K562 (cell line): Measurements from ENCODE around the gene OTUD1. TPM values are rescaled to one million over a fixed set of nuclear protein-coding genes. Genes with fewer than 3 reads are reported as not detected.

Source experiments
- GABPB1 ChIP-seq: sonication (generic); formaldehyde crosslinking; IDR thresholded peaks from 2 replicates; pipeline ENCODE4 v1.8.0; 2022; ENCODE audit warnings: mild to moderate bottlenecking, missing genetic modification reagents
- NR2F6 ChIP-seq: fragments of 450-650 bp; formaldehyde crosslinking; IDR thresholded peaks from 2 replicates; pipeline ENCODE4 v1.4.0; 2020; ENCODE audit warnings: mild to moderate bottlenecking
- SNRNP70 ChIP-seq: fragments of 200-400 bp; formaldehyde crosslinking; optimal IDR thresholded peaks from 2 replicates; pipeline ENCODE3; 2017; ENCODE audit warnings: low read depth, low read length
- polyA plus RNA-seq, 8 experiments: library from polyadenylated mRNA; depleted of rRNA in 4 of 8; stranded (reverse) in 5 of 8; unstranded in 3 of 8; fragments of >200 nt; fragmentation: Nextera tagmentation in 2 of 8; fragmentation: Illumina TruSeq in 1 of 8; extraction: Ambion mirVana in 2 of 8; extraction: Trizol in 1 of 8; gene quantifications; 2 replicates each; pipeline versions ENCODE4 v1.2.1 to v1.2.3, GENCODE V29; 2011 to 2014; ENCODE audit warnings: inconsistent platforms in 1 of 8, missing spikeins in 1 of 8
- total RNA-seq, 7 experiments: library from RNA; depleted of rRNA in 6 of 7; stranded (reverse); fragments of >200 nt in 6 of 7; fragmentation: Illumina TruSeq in 2 of 7; extraction: Trizol in 2 of 7; gene quantifications; 2 replicates each; pipeline versions ENCODE4 v1.2.1 to v1.2.3, GENCODE V29; 2011 to 2021; ENCODE audit warnings: low replicate concordance in 1 of 7
- TF ChIP-seq, protein P1 (sequence below): fragments of 450-650 bp; formaldehyde crosslinking; IDR thresholded peaks from 2 replicates; pipeline ENCODE4 v1.4.0; 2020; ENCODE audit warnings: mild to moderate bottlenecking, mixed read lengths
- TF ChIP-seq, protein P2 (sequence below): fragments of 450-650 bp; IDR thresholded peaks from 2 replicates; pipeline ENCODE4 v1.6.1; 2017; ENCODE audit warnings: antibody characterized with exemption, mild to moderate bottlenecking
- TF ChIP-seq, protein P3 (sequence below): fragments of 450-650 bp; IDR thresholded peaks from 2 replicates; pipeline ENCODE4 v1.6.1; 2016; ENCODE audit warnings: mild to moderate bottlenecking, moderate library complexity

The OTUD1 gene
- total and polyA plus RNA-seq, 9 of the 15 experiments (the other 6 are each of a cell fraction or from before 2014, with no cell fraction given), result 0.29 to 2.0 (median 0.49) TPM

DNA sequence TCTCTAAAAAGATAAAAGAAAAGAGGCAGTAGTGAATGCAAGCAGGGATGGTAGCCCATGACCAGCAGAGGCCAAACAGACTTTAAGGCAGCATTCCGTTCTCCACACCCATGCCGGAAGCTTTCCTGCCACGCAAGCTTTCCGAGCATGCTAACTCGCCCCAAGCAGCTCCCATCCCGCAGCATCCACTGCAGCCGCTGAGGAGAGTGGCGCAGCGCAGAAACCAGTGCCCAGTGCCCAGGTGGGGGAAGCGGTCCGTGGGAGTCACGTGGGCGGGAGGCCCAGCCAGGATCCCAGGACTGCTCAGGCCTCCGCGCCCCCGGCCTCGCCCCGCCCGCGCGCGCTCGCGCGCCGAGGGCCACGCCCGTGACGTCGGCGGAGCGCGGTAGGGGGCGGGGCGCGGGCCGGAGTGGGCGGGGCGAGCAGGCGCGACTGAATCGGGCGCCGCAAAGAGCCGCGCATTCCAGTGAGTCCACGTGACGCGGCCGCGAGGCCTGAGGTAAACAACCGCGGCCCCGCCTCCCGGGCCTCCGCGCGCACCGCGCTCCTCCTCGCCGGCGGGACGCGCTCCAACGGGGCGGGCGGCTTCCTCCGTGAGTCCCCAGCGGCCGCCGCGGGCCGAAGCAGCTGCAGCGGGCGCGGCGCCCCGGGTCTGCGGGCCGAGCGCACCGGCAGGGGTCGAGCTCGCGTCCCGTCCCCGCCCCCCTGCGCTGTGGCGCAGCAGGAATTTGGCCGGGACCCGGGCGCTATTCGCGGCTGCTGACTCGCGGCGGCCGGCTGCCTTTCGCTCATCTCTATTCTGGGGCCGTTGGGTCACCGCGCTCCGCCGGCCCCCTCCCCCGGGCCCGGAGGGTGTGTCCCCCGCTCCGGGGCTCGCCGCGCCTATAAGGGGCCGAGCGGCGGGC is at the start of gene OTUD1 (continued):
- TF ChIP-seq, protein P1, sequence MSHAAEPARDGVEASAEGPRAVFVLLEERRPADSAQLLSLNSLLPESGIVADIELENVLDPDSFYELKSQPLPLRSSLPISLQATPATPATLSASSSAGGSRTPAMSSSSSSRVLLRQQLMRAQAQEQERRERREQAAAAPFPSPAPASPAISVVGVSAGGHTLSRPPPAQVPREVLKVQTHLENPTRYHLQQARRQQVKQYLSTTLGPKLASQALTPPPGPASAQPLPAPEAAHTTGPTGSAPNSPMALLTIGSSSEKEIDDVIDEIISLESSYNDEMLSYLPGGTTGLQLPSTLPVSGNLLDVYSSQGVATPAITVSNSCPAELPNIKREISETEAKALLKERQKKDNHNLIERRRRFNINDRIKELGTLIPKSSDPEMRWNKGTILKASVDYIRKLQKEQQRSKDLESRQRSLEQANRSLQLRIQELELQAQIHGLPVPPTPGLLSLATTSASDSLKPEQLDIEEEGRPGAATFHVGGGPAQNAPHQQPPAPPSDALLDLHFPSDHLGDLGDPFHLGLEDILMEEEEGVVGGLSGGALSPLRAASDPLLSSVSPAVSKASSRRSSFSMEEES, result peak; percentile 86
- TF ChIP-seq, protein P2, sequence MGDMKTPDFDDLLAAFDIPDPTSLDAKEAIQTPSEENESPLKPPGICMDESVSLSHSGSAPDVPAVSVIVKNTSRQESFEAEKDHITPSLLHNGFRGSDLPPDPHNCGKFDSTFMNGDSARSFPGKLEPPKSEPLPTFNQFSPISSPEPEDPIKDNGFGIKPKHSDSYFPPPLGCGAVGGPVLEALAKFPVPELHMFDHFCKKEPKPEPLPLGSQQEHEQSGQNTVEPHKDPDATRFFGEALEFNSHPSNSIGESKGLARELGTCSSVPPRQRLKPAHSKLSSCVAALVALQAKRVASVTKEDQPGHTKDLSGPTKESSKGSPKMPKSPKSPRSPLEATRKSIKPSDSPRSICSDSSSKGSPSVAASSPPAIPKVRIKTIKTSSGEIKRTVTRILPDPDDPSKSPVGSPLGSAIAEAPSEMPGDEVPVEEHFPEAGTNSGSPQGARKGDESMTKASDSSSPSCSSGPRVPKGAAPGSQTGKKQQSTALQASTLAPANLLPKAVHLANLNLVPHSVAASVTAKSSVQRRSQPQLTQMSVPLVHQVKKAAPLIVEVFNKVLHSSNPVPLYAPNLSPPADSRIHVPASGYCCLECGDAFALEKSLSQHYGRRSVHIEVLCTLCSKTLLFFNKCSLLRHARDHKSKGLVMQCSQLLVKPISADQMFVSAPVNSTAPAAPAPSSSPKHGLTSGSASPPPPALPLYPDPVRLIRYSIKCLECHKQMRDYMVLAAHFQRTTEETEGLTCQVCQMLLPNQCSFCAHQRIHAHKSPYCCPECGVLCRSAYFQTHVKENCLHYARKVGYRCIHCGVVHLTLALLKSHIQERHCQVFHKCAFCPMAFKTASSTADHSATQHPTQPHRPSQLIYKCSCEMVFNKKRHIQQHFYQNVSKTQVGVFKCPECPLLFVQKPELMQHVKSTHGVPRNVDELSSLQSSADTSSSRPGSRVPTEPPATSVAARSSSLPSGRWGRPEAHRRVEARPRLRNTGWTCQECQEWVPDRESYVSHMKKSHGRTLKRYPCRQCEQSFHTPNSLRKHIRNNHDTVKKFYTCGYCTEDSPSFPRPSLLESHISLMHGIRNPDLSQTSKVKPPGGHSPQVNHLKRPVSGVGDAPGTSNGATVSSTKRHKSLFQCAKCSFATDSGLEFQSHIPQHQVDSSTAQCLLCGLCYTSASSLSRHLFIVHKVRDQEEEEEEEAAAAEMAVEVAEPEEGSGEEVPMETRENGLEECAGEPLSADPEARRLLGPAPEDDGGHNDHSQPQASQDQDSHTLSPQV, result no peak
- TF ChIP-seq GABPB1 (CRISPR knock-in tag) (peak; percentile 59; the same call in 1 of the 2 replicates), NR2F6 (no peak), SNRNP70 (no peak)
- TF ChIP-seq, protein P3, sequence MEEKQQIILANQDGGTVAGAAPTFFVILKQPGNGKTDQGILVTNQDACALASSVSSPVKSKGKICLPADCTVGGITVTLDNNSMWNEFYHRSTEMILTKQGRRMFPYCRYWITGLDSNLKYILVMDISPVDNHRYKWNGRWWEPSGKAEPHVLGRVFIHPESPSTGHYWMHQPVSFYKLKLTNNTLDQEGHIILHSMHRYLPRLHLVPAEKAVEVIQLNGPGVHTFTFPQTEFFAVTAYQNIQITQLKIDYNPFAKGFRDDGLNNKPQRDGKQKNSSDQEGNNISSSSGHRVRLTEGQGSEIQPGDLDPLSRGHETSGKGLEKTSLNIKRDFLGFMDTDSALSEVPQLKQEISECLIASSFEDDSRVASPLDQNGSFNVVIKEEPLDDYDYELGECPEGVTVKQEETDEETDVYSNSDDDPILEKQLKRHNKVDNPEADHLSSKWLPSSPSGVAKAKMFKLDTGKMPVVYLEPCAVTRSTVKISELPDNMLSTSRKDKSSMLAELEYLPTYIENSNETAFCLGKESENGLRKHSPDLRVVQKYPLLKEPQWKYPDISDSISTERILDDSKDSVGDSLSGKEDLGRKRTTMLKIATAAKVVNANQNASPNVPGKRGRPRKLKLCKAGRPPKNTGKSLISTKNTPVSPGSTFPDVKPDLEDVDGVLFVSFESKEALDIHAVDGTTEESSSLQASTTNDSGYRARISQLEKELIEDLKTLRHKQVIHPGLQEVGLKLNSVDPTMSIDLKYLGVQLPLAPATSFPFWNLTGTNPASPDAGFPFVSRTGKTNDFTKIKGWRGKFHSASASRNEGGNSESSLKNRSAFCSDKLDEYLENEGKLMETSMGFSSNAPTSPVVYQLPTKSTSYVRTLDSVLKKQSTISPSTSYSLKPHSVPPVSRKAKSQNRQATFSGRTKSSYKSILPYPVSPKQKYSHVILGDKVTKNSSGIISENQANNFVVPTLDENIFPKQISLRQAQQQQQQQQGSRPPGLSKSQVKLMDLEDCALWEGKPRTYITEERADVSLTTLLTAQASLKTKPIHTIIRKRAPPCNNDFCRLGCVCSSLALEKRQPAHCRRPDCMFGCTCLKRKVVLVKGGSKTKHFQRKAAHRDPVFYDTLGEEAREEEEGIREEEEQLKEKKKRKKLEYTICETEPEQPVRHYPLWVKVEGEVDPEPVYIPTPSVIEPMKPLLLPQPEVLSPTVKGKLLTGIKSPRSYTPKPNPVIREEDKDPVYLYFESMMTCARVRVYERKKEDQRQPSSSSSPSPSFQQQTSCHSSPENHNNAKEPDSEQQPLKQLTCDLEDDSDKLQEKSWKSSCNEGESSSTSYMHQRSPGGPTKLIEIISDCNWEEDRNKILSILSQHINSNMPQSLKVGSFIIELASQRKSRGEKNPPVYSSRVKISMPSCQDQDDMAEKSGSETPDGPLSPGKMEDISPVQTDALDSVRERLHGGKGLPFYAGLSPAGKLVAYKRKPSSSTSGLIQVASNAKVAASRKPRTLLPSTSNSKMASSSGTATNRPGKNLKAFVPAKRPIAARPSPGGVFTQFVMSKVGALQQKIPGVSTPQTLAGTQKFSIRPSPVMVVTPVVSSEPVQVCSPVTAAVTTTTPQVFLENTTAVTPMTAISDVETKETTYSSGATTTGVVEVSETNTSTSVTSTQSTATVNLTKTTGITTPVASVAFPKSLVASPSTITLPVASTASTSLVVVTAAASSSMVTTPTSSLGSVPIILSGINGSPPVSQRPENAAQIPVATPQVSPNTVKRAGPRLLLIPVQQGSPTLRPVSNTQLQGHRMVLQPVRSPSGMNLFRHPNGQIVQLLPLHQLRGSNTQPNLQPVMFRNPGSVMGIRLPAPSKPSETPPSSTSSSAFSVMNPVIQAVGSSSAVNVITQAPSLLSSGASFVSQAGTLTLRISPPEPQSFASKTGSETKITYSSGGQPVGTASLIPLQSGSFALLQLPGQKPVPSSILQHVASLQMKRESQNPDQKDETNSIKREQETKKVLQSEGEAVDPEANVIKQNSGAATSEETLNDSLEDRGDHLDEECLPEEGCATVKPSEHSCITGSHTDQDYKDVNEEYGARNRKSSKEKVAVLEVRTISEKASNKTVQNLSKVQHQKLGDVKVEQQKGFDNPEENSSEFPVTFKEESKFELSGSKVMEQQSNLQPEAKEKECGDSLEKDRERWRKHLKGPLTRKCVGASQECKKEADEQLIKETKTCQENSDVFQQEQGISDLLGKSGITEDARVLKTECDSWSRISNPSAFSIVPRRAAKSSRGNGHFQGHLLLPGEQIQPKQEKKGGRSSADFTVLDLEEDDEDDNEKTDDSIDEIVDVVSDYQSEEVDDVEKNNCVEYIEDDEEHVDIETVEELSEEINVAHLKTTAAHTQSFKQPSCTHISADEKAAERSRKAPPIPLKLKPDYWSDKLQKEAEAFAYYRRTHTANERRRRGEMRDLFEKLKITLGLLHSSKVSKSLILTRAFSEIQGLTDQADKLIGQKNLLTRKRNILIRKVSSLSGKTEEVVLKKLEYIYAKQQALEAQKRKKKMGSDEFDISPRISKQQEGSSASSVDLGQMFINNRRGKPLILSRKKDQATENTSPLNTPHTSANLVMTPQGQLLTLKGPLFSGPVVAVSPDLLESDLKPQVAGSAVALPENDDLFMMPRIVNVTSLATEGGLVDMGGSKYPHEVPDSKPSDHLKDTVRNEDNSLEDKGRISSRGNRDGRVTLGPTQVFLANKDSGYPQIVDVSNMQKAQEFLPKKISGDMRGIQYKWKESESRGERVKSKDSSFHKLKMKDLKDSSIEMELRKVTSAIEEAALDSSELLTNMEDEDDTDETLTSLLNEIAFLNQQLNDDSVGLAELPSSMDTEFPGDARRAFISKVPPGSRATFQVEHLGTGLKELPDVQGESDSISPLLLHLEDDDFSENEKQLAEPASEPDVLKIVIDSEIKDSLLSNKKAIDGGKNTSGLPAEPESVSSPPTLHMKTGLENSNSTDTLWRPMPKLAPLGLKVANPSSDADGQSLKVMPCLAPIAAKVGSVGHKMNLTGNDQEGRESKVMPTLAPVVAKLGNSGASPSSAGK, result peak; percentile 75
